GM13977 (cell line): Measurements from ENCODE around the gene GUCD1.
"Not testable (repeated sequence)": the region's sequence is repeated elsewhere in the genome, so short reads cannot be mapped to it uniquely, and the experiment has no call there.

Experiments
- DNase-seq: peaks from one replicate; pipeline ENCODE4 v3.0.0; 2012; ENCODE audit warnings: low spot score
- CTCF ChIP-seq: IDR thresholded peaks from 2 replicates; pipeline ENCODE4 v1.5.1; 2012; ENCODE audit warnings: mild to moderate bottlenecking, control low read depth; ENCODE audit not compliant: insufficient read depth; ENCODE audit errors: extremely low read depth, missing control alignments
- in situ Hi-C: fragments of 300-500 bp; cut with MboI; formaldehyde crosslinking; loops from one replicate; pipeline ENCODE4 v1.12.0; 2022; ENCODE audit warnings: low sequenced_read_pairs, low pct_unique_long_range_greater_than_20kb, mixed read lengths, inconsistent platforms; ENCODE audit not compliant: unreplicated experiment

GUCD1 gene

GRCh38 chr22:24541681-24542515 lies 13.0 kb downstream of the GUCD1 start:
- in situ Hi-C loops: no loop called here
- no peak for DNase-seq
- TF ChIP-seq CTCF: no peak

GRCh38 chr22:24540470-24540869 lies 14.5 kb downstream of the GUCD1 start:
- TF ChIP-seq CTCF: no peak
- DNase-seq: no peak
- in situ Hi-C loops: no loop called here

- no peak for DNase-seq
- TF ChIP-seq CTCF: no peak
- in situ Hi-C loops: no loop called here
Observed at GRCh38 chr22:24536089-24536488, 18.8 kb downstream of the GUCD1 start.

GRCh38 chr22:24535348-24535747 lies 19.6 kb downstream of the GUCD1 start:
- DNase-seq: no peak
- TF ChIP-seq CTCF: no peak
- in situ Hi-C loops: no loop called here

- no peak for TF ChIP-seq CTCF
- no peak for DNase-seq
- in situ Hi-C loops: no loop called here
Observed at GRCh38 chr22:24532075-24532474, 22.9 kb downstream of the GUCD1 start.

- in situ Hi-C loops, DNase-seq: not testable (repeated sequence)
Observed at GRCh38 chr22:24530968-24531367, 24.0 kb downstream of the GUCD1 start.

- DNase-seq: no peak
- no peak for TF ChIP-seq CTCF
- in situ Hi-C loops: loop anchor here (10.0 kb wide), 1 partner anchor 205 kb away; no protein-coding TSS in a partner anchor
Observed at GRCh38 chr22:24529898-24530297, 25.0 kb downstream of the GUCD1 start.
